CD14-positive monocyte (primary cell): ENCODE results near the gene DUSP1. TPM values are rescaled to one million over a fixed set of nuclear protein-coding genes. Genes with fewer than 3 reads are reported as not detected.

Experiments used
- DNase-seq, 3 donors: peaks; one replicate each; pipeline ENCODE4 v3.0.0-alpha.2; 2011 to 2022
- H2AFZ ChIP-seq: 2 replicates; pipeline ENCODE4 v1.6.0; 2012; ENCODE audit warnings: mild to moderate bottlenecking, low read depth, low read length, inconsistent platforms; ENCODE audit not compliant: insufficient read depth, poor library complexity, severe bottlenecking
- H3K27ac ChIP-seq, 2 donors: 1 replicate in 1 of 2; 2 replicates in 1 of 2; pipeline ENCODE4 v1.5.1; 2012 to 2013; ENCODE audit warnings: low read length in 2 of 2, control low read depth in 1 of 2, inconsistent platforms in 1 of 2, low read depth in 1 of 2, mild to moderate bottlenecking in 1 of 2
- H3K27me3 ChIP-seq, 2 donors: one replicate each; pipeline versions ENCODE4 v1.6.0 to v1.6.1; 2011 to 2013; ENCODE audit warnings: low read length in 2 of 2; ENCODE audit not compliant: control insufficient read depth in 2 of 2, insufficient read depth in 2 of 2
- H3K36me3 ChIP-seq, 2 donors: replicated peaks in 1 of 2; 1 replicate in 1 of 2; 2 replicates in 1 of 2; pipeline versions ENCODE4 v1.5.1 to v1.6.1; 2012 to 2013; ENCODE audit warnings: low read length in 2 of 2, control low read depth in 1 of 2, inconsistent platforms in 1 of 2, mild to moderate bottlenecking in 1 of 2; ENCODE audit not compliant: insufficient read depth in 2 of 2, control insufficient read depth in 1 of 2
- H3K4me1 ChIP-seq, 2 donors: 1 replicate in 1 of 2; 2 replicates in 1 of 2; pipeline versions ENCODE4 v1.5.1 to v1.6.1; 2012 to 2013; ENCODE audit warnings: low read length in 2 of 2, control low read depth in 1 of 2, inconsistent platforms in 1 of 2, mild to moderate bottlenecking in 1 of 2, moderate library complexity in 1 of 2; ENCODE audit not compliant: insufficient read depth in 2 of 2, control insufficient read depth in 1 of 2
- H3K4me2 ChIP-seq: replicated peaks from 2 replicates; pipeline ENCODE3; 2012; ENCODE audit warnings: low read length, moderate library complexity, mild to moderate bottlenecking; ENCODE audit not compliant: poor library complexity, severe bottlenecking; ENCODE audit errors: extremely low read depth
- H3K4me3 ChIP-seq, 3 experiments: fragments of 200-600 bp in 1 of 3; sonication (generic) in 1 of 3; replicated peaks in 1 of 3; 1 replicate in 2 of 3; 2 replicates in 1 of 3; pipeline ENCODE4 v1.5.1; 2011 to 2013; ENCODE audit warnings: low read length in 3 of 3, mild to moderate bottlenecking in 3 of 3, control low read depth in 2 of 3, low read depth in 2 of 3, inconsistent platforms in 1 of 3, moderate library complexity in 1 of 3
- H3K79me2 ChIP-seq: 2 replicates; pipeline ENCODE4 v1.6.0; 2012; ENCODE audit warnings: mild to moderate bottlenecking, control low read depth, inconsistent platforms, low read length, moderate library complexity; ENCODE audit not compliant: insufficient read depth
- H3K9ac ChIP-seq: 2 replicates; pipeline ENCODE4 v1.6.0; 2017; ENCODE audit warnings: low read length, mild to moderate bottlenecking; ENCODE audit not compliant: insufficient read depth, poor library complexity, severe bottlenecking
- H3K9me3 ChIP-seq, 2 donors: replicated peaks in 1 of 2; 1 replicate in 1 of 2; 2 replicates in 1 of 2; pipeline versions ENCODE4 v1.5.1 to v1.6.1; 2012 to 2013; ENCODE audit warnings: low read length in 2 of 2, control low read depth in 1 of 2; ENCODE audit not compliant: control insufficient read depth in 1 of 2, insufficient read depth in 1 of 2
- H4K20me1 ChIP-seq: 2 replicates; pipeline ENCODE4 v1.6.0; 2012; ENCODE audit warnings: mild to moderate bottlenecking, low read length, control low read depth, moderate library complexity; ENCODE audit not compliant: insufficient read depth
- H3K27ac Mint-ChIP-seq, 7 donors: one replicate each; pipeline ENCODE4 v1.8.0; 2020; ENCODE audit warnings: mild to moderate bottlenecking in 7 of 7, mixed read lengths in 7 of 7, moderate library complexity in 6 of 7, inconsistent platforms in 2 of 7
- H3K27me3 Mint-ChIP-seq, 3 donors: one replicate each; pipeline ENCODE4 v1.8.0; 2021 to 2022; ENCODE audit warnings: low read depth in 3 of 3, mild to moderate bottlenecking in 3 of 3, mixed read lengths in 3 of 3, moderate library complexity in 3 of 3, inconsistent platforms in 1 of 3
- H3K36me3 Mint-ChIP-seq, 2 donors: one replicate each; pipeline ENCODE4 v1.8.0; 2020; ENCODE audit warnings: mixed read lengths in 2 of 2, inconsistent platforms in 1 of 2, mild to moderate bottlenecking in 1 of 2
- H3K4me1 Mint-ChIP-seq: one replicate; pipeline ENCODE4 v1.8.0; 2020; ENCODE audit warnings: mild to moderate bottlenecking, mixed read lengths
- H3K4me3 Mint-ChIP-seq, 2 donors: one replicate each; pipeline ENCODE4 v1.8.0; 2020; ENCODE audit warnings: mild to moderate bottlenecking in 2 of 2, mixed read lengths in 2 of 2, moderate library complexity in 1 of 2
- H3K9me3 Mint-ChIP-seq, 7 donors: one replicate each; pipeline ENCODE4 v1.8.0; 2020 to 2022; ENCODE audit warnings: mixed read lengths in 7 of 7, mild to moderate bottlenecking in 6 of 7, moderate library complexity in 6 of 7, inconsistent platforms in 2 of 7
- WGBS: methylation state at CpG from one replicate; pipeline ENCODE4 v1.1.5; 2013; ENCODE audit warnings: missing lambda C conversion rate; ENCODE audit not compliant: insufficient coverage; 5-methylcytosine and 5-hydroxymethylcytosine counted together
- intact Hi-C, 2 donors: fragments of 100-400 bp; cut with micrococcal nuclease; formaldehyde crosslinking; loops; one replicate each; pipeline versions ENCODE4 v1.15.0 to v1.15.1; 2023
- polyA plus RNA-seq, 3 donors: library from polyadenylated mRNA; depleted of rRNA in 1 of 3; unstranded in 2 of 3; stranded (reverse) in 1 of 3; fragments of 300-500 nt in 2 of 3; fragments of >200 nt in 1 of 3; fragmentation: Illumina TruSeq in 2 of 3; gene quantifications; 1 replicate in 2 of 3; 2 replicates in 1 of 3; pipeline ENCODE4 v1.2.3, GENCODE V29; 2012 to 2021
- TF ChIP-seq, protein P1 (sequence below): fragments of 200-600 bp; IDR thresholded peaks from one replicate; pipeline ENCODE4 v1.8.0; 2022; ENCODE audit warnings: antibody characterized with exemption, mild to moderate bottlenecking

The DUSP1 gene
- polyA plus RNA-seq, 3 donors, result 1,963 to 4,884 (median 3,954) TPM

GRCh38 chr5:172733131-172733973, 37.6 kb downstream of the DUSP1 start:
- TF ChIP-seq, protein P1, sequence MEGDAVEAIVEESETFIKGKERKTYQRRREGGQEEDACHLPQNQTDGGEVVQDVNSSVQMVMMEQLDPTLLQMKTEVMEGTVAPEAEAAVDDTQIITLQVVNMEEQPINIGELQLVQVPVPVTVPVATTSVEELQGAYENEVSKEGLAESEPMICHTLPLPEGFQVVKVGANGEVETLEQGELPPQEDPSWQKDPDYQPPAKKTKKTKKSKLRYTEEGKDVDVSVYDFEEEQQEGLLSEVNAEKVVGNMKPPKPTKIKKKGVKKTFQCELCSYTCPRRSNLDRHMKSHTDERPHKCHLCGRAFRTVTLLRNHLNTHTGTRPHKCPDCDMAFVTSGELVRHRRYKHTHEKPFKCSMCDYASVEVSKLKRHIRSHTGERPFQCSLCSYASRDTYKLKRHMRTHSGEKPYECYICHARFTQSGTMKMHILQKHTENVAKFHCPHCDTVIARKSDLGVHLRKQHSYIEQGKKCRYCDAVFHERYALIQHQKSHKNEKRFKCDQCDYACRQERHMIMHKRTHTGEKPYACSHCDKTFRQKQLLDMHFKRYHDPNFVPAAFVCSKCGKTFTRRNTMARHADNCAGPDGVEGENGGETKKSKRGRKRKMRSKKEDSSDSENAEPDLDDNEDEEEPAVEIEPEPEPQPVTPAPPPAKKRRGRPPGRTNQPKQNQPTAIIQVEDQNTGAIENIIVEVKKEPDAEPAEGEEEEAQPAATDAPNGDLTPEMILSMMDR, result no peak
- Mint-ChIP-seq H3K4me1 (peaks cover 11% of the 10 kb centered on the region), H3K27ac (peak overlapping the region in 3 of 7 donors; percentile 28 to 47 (median 37)), H3K9me3 (peaks cover 0 to 1% (median 0%) of the 10 kb centered on the region in 7 donors), H3K4me3 (no peak overlapping the region), H3K27me3 (peaks cover 2 to 9% (median 7%) of the 10 kb centered on the region in 3 donors), H3K36me3 (no peaks in the 10 kb centered on the region)
- peak in 2 of 3 donors; percentile 12 to 60 for DNase-seq
- no peak overlapping the region for H3K27ac ChIP-seq
- H3K79me2 ChIP-seq, result no peaks in the 10 kb centered on the region
- peak overlapping the region; percentile 17 for H2AFZ ChIP-seq
- no peaks in the 10 kb centered on the region for H4K20me1 ChIP-seq
- no peaks in the 10 kb centered on the region for H3K36me3 ChIP-seq
- intact Hi-C loops, result no loop called here
- no peaks in the 10 kb centered on the region for H3K9me3 ChIP-seq
- H3K4me1 ChIP-seq, result peaks cover 0 to 6% of the 10 kb centered on the region in 2 donors
- no peak overlapping the region for H3K4me2 ChIP-seq
- H3K9ac ChIP-seq, result no peak overlapping the region
- H3K27me3 ChIP-seq, result no peaks in the 10 kb centered on the region
- H3K4me3 ChIP-seq, result no peak overlapping the region
- WGBS, result 86% methylated on average over 13 of the region's 17 CpGs

GRCh38 chr5:172732201-172732865, 38.7 kb downstream of the DUSP1 start:
- no peak for DNase-seq
- no peaks in the 10 kb centered on the region for H3K9me3 ChIP-seq
- intact Hi-C loops, result no loop called here
- H3K9ac ChIP-seq, result no peak overlapping the region
- Mint-ChIP-seq H3K4me1 (peaks cover 11% of the 10 kb centered on the region), H3K36me3 (no peaks in the 10 kb centered on the region), H3K27me3 (peaks cover 2 to 11% (median 7%) of the 10 kb centered on the region in 3 donors), H3K27ac (no peak overlapping the region), H3K4me3 (no peak overlapping the region), H3K9me3 (peaks cover 0 to 1% (median 0%) of the 10 kb centered on the region in 7 donors)
- H3K79me2 ChIP-seq, result no peaks in the 10 kb centered on the region
- H3K4me2 ChIP-seq, result no peak overlapping the region
- H2AFZ ChIP-seq, result no peak overlapping the region
- H3K4me3 ChIP-seq, result no peak overlapping the region
- TF ChIP-seq, protein P1, result no peak
- 99% methylated on average over 9 of the region's 14 CpGs for WGBS
- H3K36me3 ChIP-seq, result no peaks in the 10 kb centered on the region
- H3K4me1 ChIP-seq, result peaks cover 0 to 6% of the 10 kb centered on the region in 2 donors
- no peaks in the 10 kb centered on the region for H3K27me3 ChIP-seq
- H4K20me1 ChIP-seq, result no peaks in the 10 kb centered on the region
- no peak overlapping the region for H3K27ac ChIP-seq
